ENCODE data around the gene URGCP.
A peak's percentile ranks its signal among the peaks of the same experiment; 100 is the strongest.

Gene URGCP, protein sequence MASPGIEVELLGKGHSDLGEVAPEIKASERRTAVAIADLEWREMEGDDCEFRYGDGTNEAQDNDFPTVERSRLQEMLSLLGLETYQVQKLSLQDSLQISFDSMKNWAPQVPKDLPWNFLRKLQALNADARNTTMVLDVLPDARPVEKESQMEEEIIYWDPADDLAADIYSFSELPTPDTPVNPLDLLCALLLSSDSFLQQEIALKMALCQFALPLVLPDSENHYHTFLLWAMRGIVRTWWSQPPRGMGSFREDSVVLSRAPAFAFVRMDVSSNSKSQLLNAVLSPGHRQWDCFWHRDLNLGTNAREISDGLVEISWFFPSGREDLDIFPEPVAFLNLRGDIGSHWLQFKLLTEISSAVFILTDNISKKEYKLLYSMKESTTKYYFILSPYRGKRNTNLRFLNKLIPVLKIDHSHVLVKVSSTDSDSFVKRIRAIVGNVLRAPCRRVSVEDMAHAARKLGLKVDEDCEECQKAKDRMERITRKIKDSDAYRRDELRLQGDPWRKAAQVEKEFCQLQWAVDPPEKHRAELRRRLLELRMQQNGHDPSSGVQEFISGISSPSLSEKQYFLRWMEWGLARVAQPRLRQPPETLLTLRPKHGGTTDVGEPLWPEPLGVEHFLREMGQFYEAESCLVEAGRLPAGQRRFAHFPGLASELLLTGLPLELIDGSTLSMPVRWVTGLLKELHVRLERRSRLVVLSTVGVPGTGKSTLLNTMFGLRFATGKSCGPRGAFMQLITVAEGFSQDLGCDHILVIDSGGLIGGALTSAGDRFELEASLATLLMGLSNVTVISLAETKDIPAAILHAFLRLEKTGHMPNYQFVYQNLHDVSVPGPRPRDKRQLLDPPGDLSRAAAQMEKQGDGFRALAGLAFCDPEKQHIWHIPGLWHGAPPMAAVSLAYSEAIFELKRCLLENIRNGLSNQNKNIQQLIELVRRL

GRCh38 chr7:43906331-43907010 is at the start of gene URGCP:
Gene URGCP, minus strand, starts transcription at chr7:43906596. Its CDS starts 21 bp downstream, at chr7:43906575.
- TF ChIP-seq CTCF (IDR thresholded peaks at IDR 0.05; ENCODE audit: borderline replicate concordance, insufficient read depth, low read depth, low read length), result no peak
- peak within 1 kb of the TSS; percentile 62 for H3K4me3 ChIP-seq (ENCODE audit: low read depth, low read length)

GRCh38 chr7:43956027-43956426 is 49.6 kb upstream of the URGCP start:
- no peak for TF ChIP-seq CTCF (IDR thresholded peaks at IDR 0.05; ENCODE audit: borderline replicate concordance, insufficient read depth, low read depth, low read length)
- no peak overlapping the region for H3K4me3 ChIP-seq (ENCODE audit: low read depth, low read length)

DNA sequence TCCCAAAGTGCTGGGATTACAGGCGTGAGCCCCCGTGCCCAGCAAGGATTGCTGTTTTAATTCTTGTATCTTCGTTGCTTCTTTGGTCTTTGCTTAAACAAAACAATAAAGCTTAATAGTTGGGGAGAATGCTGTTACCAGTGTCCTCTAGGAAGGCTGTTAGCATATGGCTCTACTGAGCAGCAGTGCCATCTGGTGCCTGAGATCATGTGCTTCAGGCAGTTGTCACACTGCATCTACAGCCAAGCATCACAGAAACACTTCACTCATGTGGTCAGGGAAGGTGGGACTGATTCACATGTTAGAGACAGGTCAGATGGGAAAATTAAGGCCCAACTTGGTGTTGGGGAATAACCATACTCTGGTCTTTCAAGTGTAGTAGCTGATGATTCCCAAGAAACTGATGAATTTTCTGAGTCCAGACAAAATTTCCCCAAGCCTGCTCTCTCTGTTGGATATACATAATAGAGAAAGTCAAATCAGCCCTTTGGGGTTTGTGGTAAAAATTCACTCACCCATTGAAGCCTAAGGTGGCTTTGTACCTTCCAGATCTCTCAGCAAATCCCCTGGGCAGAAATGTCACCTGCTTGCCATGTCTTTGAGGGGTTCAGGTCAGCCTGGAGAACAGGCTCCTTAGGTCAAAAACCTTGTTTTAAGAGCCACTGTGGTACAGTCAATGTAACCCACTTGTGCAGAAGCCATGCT is 48.3 kb upstream of the URGCP start:
- TF ChIP-seq CTCF (IDR thresholded peaks at IDR 0.05; ENCODE audit: borderline replicate concordance, insufficient read depth, low read depth, low read length), result peak; percentile 54; the same call in 1 of the 2 replicates
- H3K4me3 ChIP-seq (ENCODE audit: low read depth, low read length), result no peak overlapping the region

GRCh38 chr7:43953071-43953470 is 46.7 kb upstream of the URGCP start:
- no peak for TF ChIP-seq CTCF (IDR thresholded peaks at IDR 0.05; ENCODE audit: borderline replicate concordance, insufficient read depth, low read depth, low read length)
- no peak overlapping the region for H3K4me3 ChIP-seq (ENCODE audit: low read depth, low read length)

GRCh38 chr7:43952028-43952427 is 45.6 kb upstream of the URGCP start:
- TF ChIP-seq CTCF (IDR thresholded peaks at IDR 0.05; ENCODE audit: borderline replicate concordance, insufficient read depth, low read depth, low read length), result no peak
- H3K4me3 ChIP-seq (ENCODE audit: low read depth, low read length), result no peak overlapping the region

GRCh38 chr7:43944286-43944685 is 37.9 kb upstream of the URGCP start:
- no peak for TF ChIP-seq CTCF (IDR thresholded peaks at IDR 0.05; ENCODE audit: borderline replicate concordance, insufficient read depth, low read depth, low read length)
- no peak overlapping the region for H3K4me3 ChIP-seq (ENCODE audit: low read depth, low read length)

Measured in GM12875 (cell line).